H1 (cell line): Measurements from ENCODE around the gene SASH3. TPM values are rescaled to one million over a fixed set of nuclear protein-coding genes. Genes with fewer than 3 reads are reported as not detected.

Experiments used
- CTCF ChIA-PET: fragments of 300-600 bp; sonication (Branson Sonifier 250); formaldehyde crosslinking; loops from one replicate; lab custom pipeline; 2021; ENCODE audit not compliant: partially characterized antibody; lab: Charles Lee
- POLR2A ChIA-PET: fragments of 300-600 bp; sonication (Branson Sonifier 250); formaldehyde crosslinking; loops from one replicate; lab custom pipeline; 2021; ENCODE audit warnings: inconsistent platforms; ENCODE audit not compliant: partially characterized antibody; lab: Charles Lee
- DNase-seq, 2 experiments: peaks; one replicate each; pipeline versions ENCODE4 v3.0.0 to v3.0.0-alpha.2; 2010 to 2022; ENCODE audit warnings: low spot score in 2 of 2, low read depth in 1 of 2, mixed read lengths in 1 of 2
- FAIRE-seq: peaks from 2 replicates; lab custom pipeline; 2011; peaks lifted over from hg19 to GRCh38; lab: Jason Lieb, UNC
- H2AFZ ChIP-seq: 2 replicates; pipeline ENCODE4 v1.8.1; 2012; ENCODE audit warnings: low read length, inconsistent platforms
- H2AK5ac ChIP-seq: 2 replicates; pipeline ENCODE4 v1.6.1; 2013; ENCODE audit warnings: low read depth, low read length
- H2BK120ac ChIP-seq: replicated peaks from 2 replicates; pipeline ENCODE3; 2013; ENCODE audit warnings: low read depth, low read length, inconsistent platforms
- H2BK12ac ChIP-seq: 2 replicates; pipeline ENCODE4 v1.6.1; 2013; ENCODE audit warnings: low read depth, low read length
- H2BK15ac ChIP-seq: 2 replicates; pipeline ENCODE4 v1.6.1; 2013; ENCODE audit warnings: low read length
- H2BK20ac ChIP-seq: 2 replicates; pipeline ENCODE4 v1.6.1; 2013; ENCODE audit warnings: low read length
- H2BK5ac ChIP-seq: 2 replicates; pipeline ENCODE4 v1.6.1; 2013; ENCODE audit warnings: low read depth, low read length
- H3K14ac ChIP-seq: 2 replicates; pipeline ENCODE4 v1.6.1; 2013; ENCODE audit warnings: inconsistent platforms; ENCODE audit not compliant: insufficient read length
- H3K18ac ChIP-seq: 2 replicates; pipeline ENCODE4 v1.6.1; 2013; ENCODE audit warnings: low read length; ENCODE audit errors: extremely low read depth
- H3K23ac ChIP-seq: 2 replicates; pipeline ENCODE4 v1.6.1; 2013; ENCODE audit warnings: inconsistent platforms; ENCODE audit not compliant: insufficient read length
- H3K23me2 ChIP-seq: 2 replicates; pipeline ENCODE4 v1.6.1; 2013; ENCODE audit warnings: low read depth, low read length
- H3K27ac ChIP-seq: 2 replicates; pipeline ENCODE4 v1.6.1; 2011; ENCODE audit warnings: low read depth, low read length, inconsistent platforms
- H3K27me3 ChIP-seq, 4 experiments: replicated peaks in 1 of 4; 1 replicate in 1 of 4; 2 replicates in 3 of 4; pipeline versions ENCODE4 v1.6.1 to v1.8.1; 2011 to 2013; ENCODE audit warnings: low read length in 3 of 4, mild to moderate bottlenecking in 3 of 4, inconsistent platforms in 2 of 4, mixed read lengths in 2 of 4, moderate library complexity in 1 of 4; ENCODE audit not compliant: control insufficient read depth in 3 of 4, insufficient read depth in 3 of 4; ENCODE audit errors: extremely low read depth in 1 of 4
- H3K36me3 ChIP-seq, 4 experiments: 2 replicates each; pipeline versions ENCODE4 v1.6.1 to v1.8.1; 2011 to 2013; ENCODE audit warnings: mild to moderate bottlenecking in 4 of 4, low read length in 3 of 4, moderate library complexity in 2 of 4, control low read depth in 1 of 4, inconsistent platforms in 1 of 4; ENCODE audit not compliant: insufficient read depth in 4 of 4, control insufficient read depth in 2 of 4
- H3K4ac ChIP-seq: replicated peaks from 2 replicates; pipeline ENCODE3; 2013; ENCODE audit warnings: low read length, low read depth, mixed read lengths, inconsistent platforms; ENCODE audit not compliant: insufficient read length
- H3K4me1 ChIP-seq, 4 experiments: replicated peaks in 1 of 4; 1 replicate in 1 of 4; 2 replicates in 3 of 4; pipeline versions ENCODE4 v1.6.1 to v1.8.1; 2011 to 2013; ENCODE audit warnings: low read length in 3 of 4, inconsistent platforms in 2 of 4, mixed read lengths in 1 of 4; ENCODE audit not compliant: insufficient read depth in 4 of 4, control insufficient read depth in 3 of 4
- H3K4me2 ChIP-seq, 2 experiments: 2 replicates each; pipeline versions ENCODE4 v1.6.1 to v1.8.1; 2011 to 2013; ENCODE audit warnings: low read depth in 2 of 2, low read length in 2 of 2, control low read depth in 1 of 2, inconsistent platforms in 1 of 2, mild to moderate bottlenecking in 1 of 2; ENCODE audit not compliant: insufficient read depth in 1 of 2
- H3K4me3 ChIP-seq, 4 experiments: fragments of 200-600, 300-600 bp in 1 of 4; sonication (generic), shearing (Covaris generic), sonication (Bioruptor Twin) in 1 of 4; 2 replicates each; pipeline versions ENCODE4 v1.5.1 to v1.8.1; 2011 to 2016; ENCODE audit warnings: low read length in 4 of 4, low read depth in 3 of 4, control low read depth in 2 of 4, inconsistent platforms in 2 of 4, mild to moderate bottlenecking in 2 of 4, mixed read lengths in 1 of 4, moderate library complexity in 1 of 4; ENCODE audit not compliant: insufficient read depth in 2 of 4; ENCODE audit errors: extremely low read depth in 1 of 4
- H3K56ac ChIP-seq: replicated peaks from 2 replicates; pipeline ENCODE3; 2013; ENCODE audit warnings: low read depth, mild to moderate bottlenecking, mixed read lengths, low read length, inconsistent platforms; ENCODE audit not compliant: insufficient read length
- H3K79me1 ChIP-seq: 2 replicates; pipeline ENCODE4 v1.6.1; 2013; ENCODE audit warnings: low read depth, low read length, control low read depth
- H3K79me2 ChIP-seq, 2 experiments: 2 replicates each; pipeline versions ENCODE4 v1.6.1 to v1.8.1; 2012 to 2013; ENCODE audit warnings: low read length in 2 of 2, mild to moderate bottlenecking in 2 of 2, inconsistent platforms in 1 of 2; ENCODE audit not compliant: insufficient read depth in 2 of 2, control insufficient read depth in 1 of 2
- H3K9ac ChIP-seq, 4 experiments: replicated peaks in 1 of 4; 1 replicate in 1 of 4; 2 replicates in 3 of 4; pipeline versions ENCODE4 v1.6.1 to v1.8.1; 2011 to 2013; ENCODE audit warnings: low read depth in 3 of 4, low read length in 3 of 4, control low read depth in 2 of 4, mild to moderate bottlenecking in 2 of 4, moderate library complexity in 2 of 4, inconsistent platforms in 1 of 4; ENCODE audit errors: extremely low read depth in 1 of 4
- H3K9me3 ChIP-seq, 2 experiments: 2 replicates each; pipeline versions ENCODE4 v1.6.1 to v1.8.1; 2012 to 2013; ENCODE audit warnings: mild to moderate bottlenecking in 2 of 2, moderate library complexity in 2 of 2, control low read depth in 1 of 2, inconsistent platforms in 1 of 2, low read depth in 1 of 2, low read length in 1 of 2, mixed read lengths in 1 of 2; ENCODE audit not compliant: insufficient read depth in 2 of 2
- H4K20me1 ChIP-seq, 2 experiments: replicated peaks in 1 of 2; 2 replicates each; pipeline versions ENCODE3 to v1.8.1; 2011 to 2013; ENCODE audit warnings: inconsistent platforms in 2 of 2, low read length in 2 of 2, mild to moderate bottlenecking in 1 of 2; ENCODE audit not compliant: insufficient read depth in 2 of 2, control insufficient read depth in 1 of 2
- H4K5ac ChIP-seq: 2 replicates; pipeline ENCODE4 v1.6.1; 2013; ENCODE audit warnings: low read length, low read depth, mixed read lengths, inconsistent platforms; ENCODE audit not compliant: insufficient read length
- H4K8ac ChIP-seq: 2 replicates; pipeline ENCODE4 v1.8.0; 2013; ENCODE audit warnings: mild to moderate bottlenecking, moderate library complexity, low read length, inconsistent platforms; ENCODE audit not compliant: insufficient read depth; ENCODE audit errors: extremely low read depth
- H4K91ac ChIP-seq: replicated peaks from 2 replicates; pipeline ENCODE3; 2013; ENCODE audit warnings: low read length, mixed read lengths, inconsistent platforms; ENCODE audit not compliant: insufficient read length
- CBX8 ChIP-seq: fragments of 300-800, 300-1000 bp; sonication (generic); IDR thresholded peaks from 2 replicates; pipeline ENCODE4 v1.7.1; 2016; ENCODE audit warnings: low read depth, low read length, borderline replicate concordance
- KDM5A ChIP-seq: fragments of 200-600 bp; IDR thresholded peaks from 2 replicates; pipeline ENCODE4 v1.7.1; 2012; ENCODE audit warnings: mild to moderate bottlenecking, low read length, inconsistent platforms, mixed read lengths
- RFX5 ChIP-seq: IDR thresholded peaks from 2 replicates; pipeline ENCODE4 v1.6.1; 2011; ENCODE audit warnings: low read depth, low read length, improper control_type of control experiment, borderline replicate concordance
- RNF2 ChIP-seq: fragments of 200-900, 300-1000 bp; sonication (generic); IDR thresholded peaks from 2 replicates; pipeline ENCODE4 v1.7.1; 2016; ENCODE audit warnings: borderline replicate concordance, low read depth, mild to moderate bottlenecking, antibody characterized with exemption, low read length; ENCODE audit not compliant: poor library complexity, severe bottlenecking; ENCODE audit errors: missing control alignments
- whole genome bisulfite sequencing, 2 experiments: shearing (Covaris generic) in 1 of 2; methylation state at CpG; one replicate each; pipeline versions ENCODE4 v1.1.6 to v1.1.7; 2013 to 2015; ENCODE audit warnings: low lambda C conversion rate in 2 of 2, mixed read lengths in 2 of 2, inconsistent platforms in 1 of 2, low coverage in 1 of 2, missing lambda C conversion rate in 1 of 2; ENCODE audit not compliant: insufficient replicate concordance in 2 of 2, insufficient coverage in 1 of 2, insufficient read length in 1 of 2; ENCODE audit errors: extremely low coverage in 1 of 2, missing lambda C conversion rate in 1 of 2; 5-methylcytosine and 5-hydroxymethylcytosine counted together
- polyA plus RNA-seq, 7 experiments: library from polyadenylated mRNA; depleted of rRNA in 3 of 7; stranded (reverse) in 5 of 7; unstranded in 2 of 7; fragments of >200 nt in 5 of 7; fragments of 200-250 nt in 2 of 7; gene quantifications; 1 replicate in 5 of 7; 2 replicates in 1 of 7; 4 replicates in 1 of 7; pipeline versions ENCODE4 v1.2.1 to v1.2.3, GENCODE V29; 2011 to 2013; ENCODE audit warnings: missing spikeins in 2 of 7, mixed read lengths in 2 of 7
- total RNA-seq: library from RNA; stranded (reverse); fragmentation: NEBNext Ultra II Directional; extraction: Animal tissue kit (Norgen Biotek cat#: 25700); gene quantifications from 2 replicates; pipeline ENCODE4 v1.2.1, GENCODE V29; 2021
- TF ChIP-seq, protein P1 (sequence below): IDR thresholded peaks from 2 replicates; pipeline ENCODE4 v1.6.1; 2011; ENCODE audit warnings: low read depth, mild to moderate bottlenecking, low read length; ENCODE audit not compliant: insufficient read depth

SASH3 gene
- total and polyA plus RNA-seq, 2 of the 8 experiments (the other 6 are each of a cell fraction or from before 2014, with no cell fraction given) = not detected

DNA sequence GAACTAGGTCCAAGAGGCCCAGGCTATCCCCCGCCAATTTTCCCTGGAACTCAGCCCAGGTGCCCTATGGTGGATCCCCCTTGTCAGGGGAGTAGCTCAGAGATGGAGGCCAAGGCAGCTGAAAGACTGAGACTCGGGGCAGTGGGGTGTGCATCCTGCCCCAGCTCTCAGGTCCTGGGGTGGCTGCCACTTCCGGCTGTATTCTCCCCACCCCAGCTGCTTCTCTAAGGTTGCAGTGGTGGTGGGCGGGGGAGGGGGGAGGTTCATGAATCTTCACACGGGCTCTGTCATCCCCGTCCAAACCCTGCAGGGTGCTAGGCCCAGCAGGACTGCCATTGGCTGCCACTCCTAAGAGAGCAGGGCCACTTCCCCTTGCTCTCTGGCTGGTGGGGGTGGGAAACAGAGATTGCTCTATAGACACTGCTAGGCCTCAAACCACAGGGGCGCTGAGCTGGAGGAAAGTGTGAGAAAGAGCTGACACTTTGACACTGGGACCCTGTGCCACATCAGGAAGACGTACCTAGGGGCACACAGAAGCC is 1.5 kb downstream of the SASH3 start:
- Histone ChIP-seq H2BK120ac (no peak overlapping the region), H2AFZ (no peak overlapping the region), H4K20me1 (no peaks in the 10 kb centered on the region), H4K5ac (no peak overlapping the region), H3K14ac (no peak overlapping the region), H3K56ac (no peak overlapping the region), H4K91ac (no peak overlapping the region), H3K4me2 (no peak overlapping the region), H3K23ac (no peak overlapping the region)
- POLR2A ChIA-PET = no interaction called here
- no peak for FAIRE-seq
- TF ChIP-seq, protein P1, sequence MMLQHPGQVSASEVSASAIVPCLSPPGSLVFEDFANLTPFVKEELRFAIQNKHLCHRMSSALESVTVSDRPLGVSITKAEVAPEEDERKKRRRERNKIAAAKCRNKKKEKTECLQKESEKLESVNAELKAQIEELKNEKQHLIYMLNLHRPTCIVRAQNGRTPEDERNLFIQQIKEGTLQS = no peak
- no peak for TF ChIP-seq RNF2
- TF ChIP-seq CBX8 = no peak
- TF ChIP-seq RFX5 = no peak
- TF ChIP-seq KDM5A = no peak
- TF ChIP-seq, all 59 proteins: peak for 0
- no peak overlapping the region for H2BK12ac ChIP-seq
- CTCF ChIA-PET = interaction anchor here (0.7 to 2.5 kb wide), 6 partner anchors 10 to 143 kb away, joined by 3 to 6 read pairs (median 4); no protein-coding TSS in a partner anchor
- no peak overlapping the region for H2BK20ac ChIP-seq
- H3K36me3 ChIP-seq = no peaks in the 10 kb centered on the region
- no peak overlapping the region for H3K4me3 ChIP-seq
- H2BK15ac ChIP-seq = no peak overlapping the region
- H3K23me2 ChIP-seq = no peaks in the 10 kb centered on the region
- H3K18ac ChIP-seq = no peak overlapping the region
- H3K79me2 ChIP-seq = no peaks in the 10 kb centered on the region
- H3K27ac ChIP-seq = no peak overlapping the region
- H3K79me1 ChIP-seq = no peaks in the 10 kb centered on the region
- H3K4ac ChIP-seq = no peak overlapping the region
- H2AK5ac ChIP-seq = no peak overlapping the region
- no peak overlapping the region for H4K8ac ChIP-seq
- H3K4me1 ChIP-seq = peaks cover 0 to 2% (median 0%) of the 10 kb centered on the region in 4 experiments; a peak in 2 of 7 replicates
- H3K27me3 ChIP-seq = no peaks in the 10 kb centered on the region
- 49% methylated on average over 4 of the region's 8 CpGs; no CpG with 5 or more reads in 1 of the 2 experiments for WGBS, 2 experiments
- no peaks in the 10 kb centered on the region for H3K9me3 ChIP-seq
- DNase-seq = no peak
- H2BK5ac ChIP-seq = no peak overlapping the region
- no peak overlapping the region for H3K9ac ChIP-seq
